ENCODE measurements around the gene THRB.

Gene THRB

DNA sequence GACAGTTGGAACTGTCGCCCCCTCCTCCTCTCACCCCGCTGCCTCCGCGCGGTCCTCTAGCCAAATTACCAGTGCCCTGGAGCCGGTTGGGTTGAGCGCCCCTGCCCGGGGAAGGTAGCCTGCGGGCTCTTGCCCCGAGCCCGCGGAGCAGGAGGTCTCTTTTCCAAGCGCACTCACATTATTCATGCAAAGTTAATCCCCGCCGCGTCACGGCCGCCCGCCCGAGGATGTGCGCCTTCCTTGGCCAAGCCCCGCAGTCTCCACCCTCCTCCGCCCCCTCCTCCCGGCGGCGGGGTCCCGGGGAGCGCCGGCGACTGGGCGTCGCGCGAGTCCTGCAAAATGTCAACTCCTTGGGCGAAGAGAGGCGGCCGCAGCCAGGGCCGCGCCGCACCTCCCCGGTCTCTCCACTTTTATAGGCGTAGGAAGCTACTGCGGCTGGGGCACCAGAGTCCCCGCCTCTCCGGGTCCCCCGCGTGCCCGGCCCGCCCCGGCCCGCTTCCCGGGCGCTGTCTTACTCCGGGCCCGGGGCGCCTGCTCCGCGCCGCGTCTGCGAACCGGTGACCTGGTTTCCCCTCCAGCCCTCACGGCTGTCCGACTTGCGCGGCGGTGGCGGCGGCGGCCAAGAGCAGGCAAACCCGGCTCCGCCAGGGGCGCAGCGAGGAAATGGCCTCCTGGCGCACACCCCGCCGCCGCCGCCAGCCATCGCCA lies at the start of gene THRB:
THRB (minus strand) TSS at position 233 of the 708 bp plus-strand sequence.
- DNase-seq, result peak; percentile 1

DNA sequence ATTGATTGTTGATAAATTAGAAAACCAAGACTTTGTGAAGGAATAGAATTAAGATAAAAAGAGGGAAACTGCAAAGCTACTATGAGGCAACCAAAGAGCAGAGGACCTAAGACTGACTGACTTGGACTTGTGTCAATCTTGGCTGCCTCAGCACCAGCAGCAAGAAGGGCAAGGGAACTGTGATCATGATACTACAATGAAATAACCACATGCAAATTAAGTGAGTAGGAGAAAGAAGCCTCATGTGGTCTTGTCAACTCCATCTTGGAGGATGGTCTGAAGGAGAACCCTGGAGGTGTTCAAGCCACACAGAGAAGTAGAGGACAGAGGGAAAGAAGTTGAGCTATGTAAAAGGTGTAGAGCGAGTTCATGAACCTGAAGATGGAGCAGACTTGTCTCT lies 47.3 kb upstream of the THRB start:
- no peak for DNase-seq

DNA sequence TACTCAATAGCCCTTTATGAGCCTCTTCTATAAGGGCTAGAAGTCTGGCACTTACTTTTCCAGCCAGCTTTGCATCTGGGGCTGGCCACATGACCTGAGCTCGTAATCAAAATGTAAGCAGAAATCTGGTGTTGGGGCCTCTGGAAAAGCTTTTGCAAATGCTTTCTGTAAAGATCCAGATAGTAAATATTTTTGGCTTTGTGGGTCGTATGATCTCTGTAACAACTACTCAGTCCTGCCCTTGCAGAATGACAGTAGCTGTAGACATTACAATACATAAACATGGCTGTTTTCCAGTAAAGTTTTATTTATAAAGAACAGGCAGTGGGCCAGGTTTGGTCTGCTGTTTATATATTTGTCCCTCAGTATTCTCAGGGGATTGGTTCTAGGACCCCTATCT lies 46.2 kb upstream of the THRB start:
- DNase-seq, result no peak

DNA sequence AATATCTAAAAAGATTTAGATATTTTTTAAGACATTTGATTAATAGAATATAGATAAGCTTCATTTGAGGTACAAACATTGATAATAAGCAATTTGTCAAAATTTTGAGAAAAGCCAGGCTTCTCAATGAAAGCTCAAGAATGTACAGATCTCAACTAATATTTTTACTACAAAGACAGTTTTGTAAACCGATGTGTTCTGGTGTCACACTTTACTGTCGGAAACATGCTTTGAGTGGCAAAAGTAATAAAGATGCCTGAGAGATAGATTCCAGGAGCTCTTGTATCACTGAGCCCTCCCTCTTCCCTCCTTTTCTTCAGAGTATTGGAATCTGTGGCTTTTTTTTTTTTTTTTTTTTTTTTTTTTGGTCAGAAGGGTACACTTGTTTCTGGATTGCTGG lies 45.0 kb upstream of the THRB start:
- no peak for DNase-seq

DNA sequence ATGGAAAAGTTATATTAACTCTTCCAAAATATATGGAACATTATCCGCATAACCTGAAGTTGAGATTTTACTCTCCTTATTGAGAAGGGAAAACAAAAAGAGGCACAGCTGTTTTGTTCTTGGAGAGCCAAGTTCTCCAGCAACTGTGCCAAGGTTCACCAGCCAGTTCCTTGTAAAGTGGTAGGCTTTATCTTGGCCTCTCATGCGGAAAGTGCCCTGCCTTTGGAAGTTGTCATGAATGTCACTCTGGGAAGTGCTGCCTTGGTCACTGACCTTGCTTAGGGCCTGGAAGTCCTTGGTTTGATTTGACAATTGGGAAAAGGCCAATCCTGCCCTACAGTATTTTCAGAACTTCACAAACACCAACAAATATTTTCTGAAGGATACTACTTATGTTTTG lies 44.2 kb upstream of the THRB start:
- no peak for DNase-seq

DNA sequence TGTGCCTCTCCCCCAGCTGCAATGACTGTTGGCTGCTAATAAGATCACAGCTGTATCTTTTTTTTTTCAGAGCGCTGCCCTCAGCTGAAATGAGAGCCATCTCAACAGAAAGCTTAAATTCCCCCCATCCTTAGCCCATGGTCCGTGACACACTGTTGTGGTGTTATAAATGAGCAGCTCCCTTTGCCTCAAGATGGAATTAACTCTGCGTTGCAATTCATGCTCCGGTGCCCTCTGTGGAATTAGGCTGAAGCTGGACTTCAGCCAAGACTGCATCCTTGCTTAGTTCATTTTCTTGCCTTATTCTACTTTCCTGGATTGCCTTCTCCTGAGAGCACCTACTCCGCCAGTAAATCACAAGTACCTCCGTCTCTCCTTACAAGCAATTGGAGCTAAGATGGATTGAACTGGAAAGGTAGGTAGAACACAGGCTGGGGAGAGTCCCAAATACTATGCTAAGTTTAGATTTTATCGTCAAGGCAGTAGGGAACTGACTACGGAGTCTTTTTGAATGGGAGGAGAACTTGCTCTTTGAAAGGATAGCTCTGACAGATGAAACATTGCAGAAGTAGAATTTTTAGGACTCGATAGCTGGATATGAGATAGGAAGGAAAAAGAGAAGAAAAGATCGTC lies 39.0 kb upstream of the THRB start:
- DNase-seq, result peak; percentile 6

DNA sequence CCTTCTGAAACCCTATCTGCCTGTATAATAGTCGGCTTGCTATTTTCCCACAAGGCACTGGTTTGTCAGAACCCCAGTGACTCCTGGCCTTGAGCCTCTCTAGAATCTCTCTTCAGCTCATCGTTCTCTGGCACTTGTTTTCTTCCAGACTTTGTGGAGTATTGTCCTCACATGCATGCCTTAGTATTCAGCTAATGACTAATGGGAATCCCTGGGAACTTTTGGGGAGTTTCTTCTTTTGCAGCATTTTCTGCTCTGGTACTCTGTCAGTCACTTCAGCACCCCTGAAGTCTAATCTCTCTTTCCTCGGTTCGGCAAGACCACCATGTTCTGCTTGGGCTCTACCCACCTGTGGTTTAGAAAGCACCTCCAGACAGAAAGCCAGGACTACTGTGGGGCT lies 35.8 kb upstream of the THRB start:
- DNase-seq, result no peak

DNA sequence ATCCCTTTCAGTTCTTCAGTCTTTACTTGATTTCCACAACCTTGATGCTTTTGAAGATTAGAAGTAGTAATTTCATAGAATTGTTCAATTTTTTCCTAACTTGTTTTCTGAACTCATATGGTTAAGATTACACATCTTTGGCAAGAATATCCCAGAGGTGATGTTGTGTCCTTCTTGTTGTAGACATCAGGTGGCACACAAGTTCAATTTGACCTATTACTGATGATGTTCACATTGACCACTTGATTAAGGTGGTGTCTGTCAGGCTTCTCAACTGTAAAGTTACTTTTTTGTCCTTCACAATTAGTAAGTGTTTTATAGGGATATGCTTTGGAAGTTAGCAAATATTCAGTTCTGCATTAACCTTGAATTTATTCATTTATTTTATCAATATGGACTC lies 34.6 kb upstream of the THRB start:
- no peak for DNase-seq

DNA sequence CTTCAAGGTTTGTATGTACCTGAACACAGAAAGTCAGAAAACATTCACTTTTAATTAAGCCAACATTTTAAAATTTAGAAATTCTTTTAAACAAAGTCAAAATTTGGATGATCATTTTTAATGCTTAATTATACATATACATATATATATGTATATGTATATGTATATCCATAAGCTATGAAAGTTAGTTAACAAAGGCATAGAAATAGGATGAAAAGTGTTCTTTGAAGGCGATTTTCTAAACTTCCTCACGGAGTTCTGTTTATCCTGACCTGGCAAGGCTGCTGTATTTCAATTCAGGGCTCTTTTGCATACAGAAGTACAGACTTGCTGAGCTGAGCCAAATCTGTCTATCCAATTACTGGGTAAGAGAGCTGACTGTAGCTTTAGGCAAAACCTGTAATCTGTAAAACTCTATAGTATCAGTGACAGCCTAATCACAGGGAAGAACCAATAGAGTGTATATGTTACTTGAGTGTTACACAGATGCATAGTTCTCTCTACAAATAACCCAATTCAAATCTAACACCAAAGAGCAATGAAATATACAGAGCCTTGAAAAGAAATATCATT lies 32.1 kb upstream of the THRB start:
- DNase-seq, result no peak

DNA sequence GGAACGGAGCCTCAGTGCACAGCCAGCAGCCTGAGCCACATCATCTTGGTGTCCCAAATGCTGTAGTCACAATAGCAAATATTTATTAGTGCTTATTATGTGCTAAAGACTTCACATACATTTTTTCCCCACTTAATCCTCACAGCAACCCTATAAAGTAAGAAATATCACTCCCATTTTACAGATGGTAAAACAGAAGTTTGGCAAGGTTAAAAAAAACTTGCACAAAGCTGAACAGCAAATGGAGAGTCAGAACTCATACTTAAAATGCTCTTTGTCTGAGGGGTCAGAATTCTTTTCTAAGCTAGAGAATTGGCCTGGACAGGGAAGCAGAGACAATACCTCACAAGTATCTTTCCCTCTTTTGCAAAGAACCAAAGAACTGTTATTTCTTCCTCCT lies 30.9 kb upstream of the THRB start:
- no peak for DNase-seq

DNA sequence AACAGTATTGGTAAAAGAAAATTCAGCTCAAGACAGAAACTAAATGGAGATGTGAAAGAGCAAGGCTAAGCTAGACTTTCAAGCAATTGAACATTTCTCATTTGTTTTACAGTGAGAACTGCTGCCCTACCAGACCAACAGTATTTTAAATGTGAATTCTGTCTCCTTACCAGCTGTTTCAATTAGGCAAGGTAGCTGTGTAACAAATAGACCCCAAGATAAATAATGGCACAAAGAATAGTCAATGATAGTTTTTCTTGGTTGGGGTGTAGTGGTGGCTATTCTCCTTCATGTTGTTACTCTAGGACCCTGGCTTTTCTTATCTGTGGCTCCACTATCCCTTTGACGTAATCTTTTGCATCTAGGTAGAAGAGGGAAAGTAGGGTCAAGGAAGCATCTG lies 30.4 kb upstream of the THRB start:
- DNase-seq, result no peak

DNA sequence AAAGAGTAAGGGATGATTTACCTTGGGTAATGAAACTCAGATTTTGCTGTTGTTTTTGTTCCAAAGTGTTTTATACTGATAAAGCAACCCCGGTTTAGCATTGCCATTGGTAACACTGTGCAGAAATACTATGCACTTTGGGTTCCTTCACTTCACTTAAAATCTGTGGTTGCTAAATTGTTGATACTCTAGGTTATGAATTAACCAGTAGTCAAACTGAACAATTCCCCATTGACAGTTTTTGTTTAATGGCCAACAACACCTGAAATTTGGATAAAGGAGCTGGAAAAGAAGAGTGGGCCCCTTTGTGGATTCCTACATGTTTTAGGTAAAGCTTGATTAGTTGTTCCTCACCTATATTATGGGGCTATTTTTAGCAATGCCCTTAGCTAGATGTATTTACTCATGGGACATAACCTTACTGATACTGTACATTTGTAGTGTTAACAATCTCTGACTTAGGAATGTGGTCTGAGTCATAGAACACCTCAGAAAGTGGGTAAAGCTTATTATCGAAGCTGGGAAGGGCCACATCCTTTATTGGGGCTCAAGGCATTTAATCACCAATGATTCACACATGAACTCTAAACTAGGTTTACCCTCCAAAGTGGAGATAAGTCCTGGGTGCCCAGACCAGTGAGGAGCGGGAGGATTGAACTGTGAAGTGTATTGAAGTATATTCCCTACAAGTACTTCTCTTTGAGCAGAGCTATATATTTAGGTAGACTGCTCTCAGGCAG lies 29.5 kb upstream of the THRB start:
- DNase-seq, result no peak

DNA sequence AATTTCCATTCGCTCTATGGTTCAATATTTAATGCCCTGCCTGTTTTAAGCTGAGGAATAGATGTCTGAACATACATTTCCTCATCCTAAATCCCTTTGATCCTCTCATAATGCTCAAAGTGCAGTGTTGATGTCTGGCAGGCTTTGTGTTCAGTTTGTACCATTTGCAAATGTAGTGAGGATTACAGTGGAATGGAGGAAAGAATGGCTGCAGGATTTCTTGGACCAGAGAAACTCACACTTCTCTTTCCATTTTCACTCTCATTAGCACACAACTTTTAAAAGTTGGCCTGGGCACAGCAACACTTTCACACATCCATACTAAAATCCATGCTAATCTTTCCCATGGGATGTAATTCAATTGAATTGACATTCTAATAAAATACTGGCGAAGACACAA lies 28.6 kb upstream of the THRB start:
- DNase-seq, result no peak

DNA sequence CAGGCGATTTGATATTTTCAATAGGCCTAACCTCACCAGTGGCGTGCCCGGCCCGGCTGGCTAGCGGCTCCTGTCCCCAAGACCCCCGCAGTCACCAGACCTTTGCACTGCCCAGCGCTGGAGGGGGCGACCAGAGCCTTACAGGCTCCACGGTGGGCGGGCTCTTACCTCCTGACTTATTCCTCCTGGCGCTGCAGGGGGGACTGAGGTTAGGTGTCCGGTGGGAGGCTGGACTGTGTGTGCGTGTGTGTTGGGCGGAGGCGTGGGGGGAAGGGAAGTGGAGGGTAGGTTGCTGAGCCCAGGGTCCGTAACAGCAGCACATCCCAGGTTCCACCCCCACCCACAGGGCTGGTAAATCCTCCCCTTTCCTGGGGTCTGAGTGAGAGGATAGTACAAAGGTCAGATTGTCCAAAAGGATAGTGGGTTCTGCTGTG lies 27.5 kb upstream of the THRB start:
- DNase-seq, result no peak

DNA sequence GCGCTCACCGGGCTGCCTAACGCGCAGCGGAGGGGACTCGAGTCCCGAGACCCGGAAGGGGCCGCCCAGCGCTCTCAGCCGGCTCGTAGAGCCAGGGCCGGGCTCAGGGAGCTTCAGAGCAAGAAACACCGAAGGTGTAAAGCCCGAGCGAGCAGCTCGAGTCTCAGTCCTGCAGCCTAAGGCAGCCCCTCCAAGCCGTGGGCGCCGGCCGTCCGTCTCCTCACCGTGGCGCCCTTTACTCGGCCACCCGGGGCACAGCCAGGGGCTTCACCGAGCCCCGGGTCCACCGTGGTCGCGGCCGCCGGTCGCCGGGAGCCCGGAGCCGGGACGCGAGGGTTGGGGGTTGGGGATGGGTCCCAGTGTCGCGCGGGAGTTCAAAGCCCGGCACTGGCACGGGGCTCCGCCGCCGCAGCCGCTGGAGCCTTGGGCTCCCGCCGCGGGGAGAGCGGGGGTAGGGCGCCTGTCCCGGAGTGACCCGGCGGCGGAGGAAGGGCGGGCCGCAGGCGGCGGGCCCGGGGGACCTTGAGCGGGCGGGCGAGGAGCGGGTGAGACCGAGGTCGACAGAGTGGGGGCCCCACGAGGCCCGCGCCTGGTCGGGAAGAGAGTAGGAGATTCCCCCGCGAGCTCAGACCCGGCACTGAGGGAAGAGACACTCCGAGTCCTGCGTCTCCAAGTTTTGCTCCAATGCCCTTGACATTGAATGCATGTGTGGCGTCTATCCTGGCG lies 26.9 kb upstream of the THRB start:
- DNase-seq, result no peak

DNA sequence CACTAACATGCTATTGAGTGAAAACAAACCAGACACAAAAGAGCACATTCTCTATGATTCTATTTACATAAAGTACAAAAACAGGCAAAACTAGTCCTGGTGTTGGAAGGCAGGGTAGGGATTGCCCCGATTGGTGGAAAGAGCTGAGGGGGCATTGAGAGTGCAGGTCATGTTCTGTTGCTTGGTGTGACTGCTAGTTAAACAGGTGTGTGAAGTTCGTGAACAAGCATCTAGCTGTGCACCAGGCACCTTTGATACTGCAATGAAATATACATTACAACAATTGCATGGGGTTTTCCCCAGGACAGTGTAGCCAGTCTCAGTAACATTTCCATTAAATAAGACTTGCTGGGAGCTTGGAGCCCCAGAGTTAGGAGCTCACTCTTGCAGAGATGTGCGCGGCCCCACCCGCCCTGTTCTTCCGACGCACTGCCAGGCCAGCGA lies 26.3 kb upstream of the THRB start:
- peak; percentile 5 for DNase-seq

DNA sequence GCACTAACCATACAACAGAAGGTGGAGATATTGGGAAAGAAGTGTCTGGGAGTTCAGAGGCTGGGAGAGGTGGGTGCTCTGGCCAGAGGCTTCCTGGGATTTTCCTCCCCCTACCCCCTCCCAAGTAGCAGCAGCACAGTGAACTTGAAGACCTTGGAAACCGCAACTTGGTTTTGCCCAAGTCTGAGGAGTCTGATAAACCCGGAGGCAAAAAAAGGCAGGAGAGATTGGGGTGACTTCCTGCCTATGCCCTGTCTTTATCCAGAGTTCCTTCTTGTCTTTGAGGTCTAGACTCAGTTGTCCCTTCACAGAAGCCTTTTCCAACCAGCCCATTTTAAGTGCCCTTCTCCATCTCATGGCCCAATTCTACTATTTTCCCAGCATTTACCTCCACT lies 25.4 kb upstream of the THRB start:
- DNase-seq, result no peak

DNA sequence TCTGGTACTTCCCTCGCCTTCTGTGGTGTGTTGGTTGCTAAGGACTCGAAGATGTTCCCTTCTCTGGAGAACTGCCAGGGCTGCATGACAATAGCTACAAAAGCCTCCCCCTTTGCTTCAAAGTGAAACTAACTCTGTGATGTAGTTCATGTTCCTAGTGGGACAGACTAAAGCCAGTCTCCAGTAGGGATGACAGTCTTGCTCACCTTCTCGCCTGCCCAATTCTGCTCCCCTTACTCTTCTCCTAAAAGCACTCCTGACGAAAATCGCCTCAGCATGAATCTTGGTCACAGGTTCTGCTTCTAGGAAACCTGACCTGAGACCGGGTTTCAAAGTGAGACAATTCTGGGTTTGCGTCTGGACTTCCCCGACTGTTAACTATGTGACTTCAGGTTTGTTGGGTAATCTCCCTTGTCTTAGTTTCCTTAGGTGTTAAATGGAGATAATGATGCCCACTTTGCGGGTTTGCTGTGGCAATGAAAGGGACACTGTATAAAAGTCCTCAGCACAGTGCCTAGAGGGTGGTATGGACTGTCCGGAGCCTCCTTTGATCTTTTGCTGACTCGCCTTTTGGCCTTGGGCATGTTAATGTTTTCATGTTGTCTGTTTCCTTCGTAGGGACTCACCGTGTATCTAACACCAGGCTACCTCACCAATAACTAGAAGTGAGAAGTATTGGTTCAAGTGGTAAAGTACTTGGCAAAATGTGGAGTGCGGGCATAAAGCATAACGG lies 24.9 kb upstream of the THRB start:
- DNase-seq, result no peak

DNA sequence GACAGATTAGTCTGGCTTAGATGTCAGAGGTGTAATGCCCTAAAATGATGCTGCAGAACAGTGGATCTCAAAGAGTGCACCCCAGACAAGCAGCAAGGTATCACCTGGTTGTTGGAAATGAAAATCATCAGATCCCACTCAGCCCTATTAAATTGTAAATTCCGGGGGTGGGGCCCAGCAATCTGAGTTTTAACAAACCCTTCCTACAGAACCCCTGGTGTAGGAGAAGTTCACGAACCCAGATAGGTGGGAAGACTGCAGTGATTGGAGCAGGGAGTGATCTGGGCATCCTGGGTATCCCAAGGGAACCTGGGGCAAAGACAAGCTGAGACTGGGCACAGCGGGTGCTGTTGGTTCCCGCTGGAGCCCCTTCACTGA lies 24.3 kb upstream of the THRB start:
- DNase-seq, result no peak

DNA sequence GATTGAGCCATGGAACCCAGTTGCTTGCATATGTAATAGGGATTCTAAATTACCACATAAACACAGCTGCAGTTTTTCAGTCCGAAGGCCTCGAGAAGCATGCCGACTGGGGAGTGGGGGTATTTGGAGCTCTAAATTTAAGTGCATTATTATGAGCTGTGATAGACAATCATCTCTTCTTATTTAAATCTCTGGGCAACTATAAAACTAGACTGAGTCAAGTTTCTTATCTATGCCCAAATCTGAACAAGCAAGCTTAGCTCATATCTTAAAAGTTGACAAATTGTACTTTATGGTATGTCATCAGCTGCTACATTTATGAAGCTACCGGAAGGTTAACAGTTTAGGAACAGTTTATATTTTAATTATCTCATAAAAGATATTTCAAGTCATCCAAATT lies 19.5 kb upstream of the THRB start:
- no peak for DNase-seq

DNA sequence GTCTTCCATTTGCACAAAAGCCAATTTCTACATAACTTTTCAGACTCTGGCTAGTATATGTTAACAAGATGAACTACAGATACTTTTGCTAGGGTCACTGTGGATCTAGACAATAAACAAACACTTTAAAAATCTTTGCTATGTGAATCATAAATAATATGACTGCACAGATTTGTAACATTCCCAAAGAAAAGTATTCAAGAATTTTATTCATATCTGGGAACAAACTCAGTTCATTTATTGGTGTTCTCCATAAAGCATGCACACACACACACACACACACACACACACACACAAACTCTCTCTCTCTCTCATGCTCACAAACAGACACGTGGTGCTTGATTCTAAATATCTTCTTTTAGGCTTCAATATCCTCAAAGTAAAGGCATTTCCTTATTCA lies 18.8 kb upstream of the THRB start:
- no peak for DNase-seq

DNA sequence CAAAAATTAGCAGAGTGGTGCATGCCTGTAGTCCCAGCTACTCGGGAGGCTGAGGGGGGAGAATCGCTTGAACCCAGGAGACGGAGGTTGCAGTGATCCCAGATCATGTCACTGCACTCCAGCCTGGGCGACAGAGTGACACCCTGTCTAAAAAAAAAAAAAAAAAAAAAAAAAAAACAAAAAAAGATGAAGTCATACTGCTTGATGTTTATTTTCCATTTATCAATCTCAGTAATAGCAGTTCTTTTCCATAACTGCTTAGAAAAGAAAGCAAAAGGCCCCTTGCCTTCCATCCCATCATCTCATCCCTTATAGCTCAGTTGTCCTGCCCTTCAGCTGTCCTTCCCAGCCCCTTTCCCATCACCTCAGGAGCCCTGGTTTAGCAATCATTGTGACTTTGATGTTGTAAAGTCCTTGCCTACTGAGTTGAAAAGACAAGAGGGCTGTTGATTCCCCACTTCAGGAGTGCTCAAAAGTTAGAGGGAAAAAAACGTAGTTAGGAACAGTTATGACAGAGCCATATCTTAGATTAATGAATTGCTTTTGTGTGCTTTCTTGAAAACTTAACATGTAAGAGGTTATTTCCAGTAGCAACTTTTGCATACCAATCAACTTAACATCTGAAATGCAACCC lies 18.0 kb upstream of the THRB start:
- DNase-seq, result no peak

Measured in DMS79 treated with DMSO at 0.1 percent for 48 hours (cell line).